ENCODE results near the gene SPAAR.

The SPAAR gene

DNA sequence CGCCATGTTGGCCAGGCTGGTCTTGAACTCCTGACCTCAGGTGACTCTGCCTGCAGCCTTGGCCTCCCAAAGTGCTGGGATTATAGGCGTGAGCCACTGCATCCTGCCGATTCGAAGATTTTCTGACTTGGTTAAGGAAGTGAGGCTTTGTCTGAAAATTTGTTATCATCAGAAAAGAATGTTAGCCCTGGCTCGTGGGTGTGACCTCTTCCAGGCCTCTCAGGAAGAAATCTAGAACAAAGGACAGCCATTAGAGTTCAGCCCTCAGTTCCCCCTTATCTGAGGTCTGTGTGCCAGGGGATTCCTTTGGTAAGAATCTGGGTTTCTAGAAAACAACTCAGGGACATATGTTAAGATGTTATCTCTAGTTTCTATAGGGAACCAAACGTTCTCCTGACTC, 42.4 kb downstream of the SPAAR start:
- no peak for DNase-seq

GRCh38 chr9:35952526-35953191, 43.4 kb downstream of the SPAAR start:
- no peak for DNase-seq

- peak; percentile 70 to 85 (median 74) for DNase-seq
Observed at GRCh38 chr9:35954942-35955546, 45.8 kb downstream of the SPAAR start.

DNA sequence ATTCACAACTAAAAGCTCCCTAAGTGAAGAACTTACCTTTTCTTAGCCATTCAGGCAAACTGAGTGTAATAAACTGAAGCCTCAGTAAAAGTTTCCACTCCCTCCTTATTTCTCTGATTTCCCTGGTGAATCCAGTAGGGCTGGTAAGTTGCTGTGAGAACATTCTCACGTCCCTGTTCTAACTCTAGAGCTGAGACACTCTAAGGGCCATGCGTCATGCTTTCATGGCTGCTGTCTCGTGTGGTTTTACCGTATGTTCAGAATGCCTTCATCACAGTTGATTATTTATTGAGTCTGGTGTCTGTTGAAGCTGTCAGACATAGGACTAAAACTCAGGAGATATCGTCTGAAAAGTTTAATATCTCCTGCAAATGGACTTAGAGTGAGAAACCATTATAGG, 47.4 kb downstream of the SPAAR start:
- DNase-seq: no peak

GRCh38 chr9:35958104-35958837, 49.0 kb downstream of the SPAAR start, which contains the start of gene OR2S2:
Gene OR2S2, minus strand, starts transcription at chr9:35958154. Its CDS starts 56 bp downstream, at chr9:35958098.
- no peak for DNase-seq

DNA sequence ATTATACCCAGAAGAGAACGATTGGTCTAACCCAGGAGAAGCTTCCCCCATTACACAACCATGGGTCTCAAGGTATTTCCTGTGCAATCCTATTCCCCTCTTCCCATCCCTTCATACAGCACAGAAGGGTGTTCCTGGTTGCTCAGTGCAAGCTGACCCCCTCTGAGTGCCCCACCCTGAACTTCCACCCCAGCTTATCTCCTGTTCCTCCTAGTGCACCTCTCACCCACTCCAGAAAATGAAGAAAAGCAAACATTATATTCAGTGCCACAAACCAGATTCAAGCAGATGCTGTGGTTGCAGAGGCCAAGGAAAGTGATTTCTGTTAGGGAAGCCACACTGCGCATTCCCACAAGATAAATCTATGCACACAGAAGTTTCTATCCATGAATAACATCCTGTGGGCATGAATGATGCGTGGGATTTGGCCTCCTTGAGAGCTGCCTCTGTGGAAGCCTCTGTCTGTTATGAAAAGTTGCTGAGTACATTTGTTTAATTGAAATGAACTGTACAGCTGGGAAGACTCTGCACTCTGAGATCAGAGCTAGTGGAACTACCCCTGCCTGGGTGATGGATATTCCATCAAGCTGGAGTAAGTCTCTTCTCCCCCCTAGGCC, 50.9 kb downstream of the SPAAR start:
- no peak for DNase-seq
